CD4-positive, CD25-positive, alpha-beta regulatory T cell (primary cell): ENCODE data around the gene NDST1. TPM values are rescaled to one million over a fixed set of nuclear protein-coding genes. Genes with fewer than 3 reads are reported as not detected.

Source experiments
- ATAC-seq, 2 donors: fragments of 150-1000 bp; cut with Tn5 transposase; one replicate each; pipeline ENCODE4 v1.10.0; 2021; ENCODE audit warnings: low read depth in 2 of 2, moderate number of reproducible peaks in 2 of 2, moderate library complexity in 1 of 2
- DNase-seq, 3 donors: peaks; one replicate each; pipeline versions ENCODE4 v3.0.0 to v3.0.0-alpha.2; 2012 to 2022; ENCODE audit warnings: mixed read lengths in 1 of 3
- H3K27ac ChIP-seq: one replicate; pipeline ENCODE4 v1.7.0; 2013; ENCODE audit warnings: mild to moderate bottlenecking, low read length; ENCODE audit not compliant: insufficient read depth, poor library complexity, severe bottlenecking
- H3K27me3 ChIP-seq: one replicate; pipeline ENCODE4 v1.7.0; 2013; ENCODE audit warnings: low read length; ENCODE audit not compliant: control insufficient read depth, insufficient read depth
- H3K36me3 ChIP-seq: one replicate; pipeline ENCODE4 v1.7.0; 2013; ENCODE audit warnings: mild to moderate bottlenecking, low read length, moderate library complexity; ENCODE audit not compliant: control insufficient read depth, insufficient read depth
- H3K4me1 ChIP-seq: 2 replicates; pipeline ENCODE4 v1.7.0; 2013; ENCODE audit warnings: mild to moderate bottlenecking, low read length; ENCODE audit not compliant: insufficient read depth, control insufficient read depth, poor library complexity, severe bottlenecking
- H3K4me3 ChIP-seq: one replicate; pipeline ENCODE4 v1.7.0; 2013; ENCODE audit warnings: low read depth, mild to moderate bottlenecking, low read length, moderate library complexity
- H3K9me3 ChIP-seq, 2 experiments: 1 replicate in 1 of 2; 2 replicates in 1 of 2; pipeline ENCODE4 v1.7.0; 2013; ENCODE audit warnings: low read length in 2 of 2, mild to moderate bottlenecking in 1 of 2, moderate library complexity in 1 of 2; ENCODE audit not compliant: control insufficient read depth in 2 of 2
- H3K27ac Mint-ChIP-seq, 3 donors: one replicate each; pipeline ENCODE4 v1.8.0; 2020 to 2022; ENCODE audit warnings: mild to moderate bottlenecking in 3 of 3, mixed read lengths in 3 of 3, moderate library complexity in 2 of 3
- H3K27me3 Mint-ChIP-seq: one replicate; pipeline ENCODE4 v1.8.0; 2022; ENCODE audit warnings: mild to moderate bottlenecking, mixed read lengths
- H3K36me3 Mint-ChIP-seq: one replicate; pipeline ENCODE4 v1.8.0; 2020; ENCODE audit warnings: mixed read lengths
- H3K4me1 Mint-ChIP-seq, 4 donors: one replicate each; pipeline ENCODE4 v1.8.0; 2020 to 2022; ENCODE audit warnings: mixed read lengths in 4 of 4, mild to moderate bottlenecking in 1 of 4
- H3K4me3 Mint-ChIP-seq, 4 donors: one replicate each; pipeline ENCODE4 v1.8.0; 2020 to 2022; ENCODE audit warnings: mild to moderate bottlenecking in 4 of 4, mixed read lengths in 4 of 4, moderate library complexity in 3 of 4
- H3K9me3 Mint-ChIP-seq, 7 donors: one replicate each; pipeline ENCODE4 v1.8.0; 2020 to 2022; ENCODE audit warnings: mixed read lengths in 7 of 7, mild to moderate bottlenecking in 3 of 7, moderate library complexity in 2 of 7
- polyA plus RNA-seq, 4 donors: library from polyadenylated mRNA; unstranded; fragments of 300-500 nt; fragmentation: Illumina TruSeq; gene quantifications; one replicate each; pipeline ENCODE4 v1.2.3, GENCODE V29; 2021
- total RNA-seq: library from RNA; stranded (reverse); gene quantifications from one replicate; pipeline ENCODE4 v1.2.3, GENCODE V29; 2022

NDST1 gene
- total and polyA plus RNA-seq, 5 donors from 2014 or later, result 2.4 TPM; not detected in 4

DNA sequence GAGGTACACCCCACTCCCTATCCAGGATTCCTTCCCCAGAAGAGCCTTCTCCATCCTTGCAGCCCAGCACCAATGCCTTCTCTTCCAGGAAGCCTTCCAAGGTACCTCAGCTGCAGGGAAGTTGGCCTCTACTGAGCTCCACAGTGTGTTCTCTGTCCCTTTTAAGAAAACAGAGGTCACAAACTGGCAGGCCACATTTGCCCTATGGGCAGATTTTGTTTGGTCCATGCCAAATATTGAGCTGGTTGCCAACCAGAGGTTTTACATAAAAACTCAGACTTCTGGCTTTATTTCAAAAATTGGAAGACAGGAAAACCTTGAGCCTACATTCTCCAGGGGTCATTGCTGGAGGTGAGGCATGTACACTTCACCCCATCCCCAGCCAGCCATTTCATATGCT, 9.0 kb upstream of the NDST1 start:
- H3K4me1 Mint-ChIP-seq, result no peaks in the 10 kb centered on the region
- peak overlapping the region in 1 of 4 donors; percentile 70 for H3K4me3 Mint-ChIP-seq
- H3K27me3 Mint-ChIP-seq, result peaks cover 4% of the 10 kb centered on the region
- peaks cover 0 to 2% (median 0%) of the 10 kb centered on the region in 7 donors for H3K9me3 Mint-ChIP-seq
- Histone ChIP-seq H3K27ac (no peak overlapping the region), H3K4me3 (no peak overlapping the region), H3K4me1 (no peaks in the 10 kb centered on the region), H3K36me3 (no peaks in the 10 kb centered on the region), H3K27me3 (no peaks in the 10 kb centered on the region), H3K9me3 (no peaks in the 10 kb centered on the region)
- DNase-seq, result no peak
- no peaks in the 10 kb centered on the region for H3K36me3 Mint-ChIP-seq
- H3K27ac Mint-ChIP-seq, result no peak overlapping the region
- ATAC-seq, result no peak

DNA sequence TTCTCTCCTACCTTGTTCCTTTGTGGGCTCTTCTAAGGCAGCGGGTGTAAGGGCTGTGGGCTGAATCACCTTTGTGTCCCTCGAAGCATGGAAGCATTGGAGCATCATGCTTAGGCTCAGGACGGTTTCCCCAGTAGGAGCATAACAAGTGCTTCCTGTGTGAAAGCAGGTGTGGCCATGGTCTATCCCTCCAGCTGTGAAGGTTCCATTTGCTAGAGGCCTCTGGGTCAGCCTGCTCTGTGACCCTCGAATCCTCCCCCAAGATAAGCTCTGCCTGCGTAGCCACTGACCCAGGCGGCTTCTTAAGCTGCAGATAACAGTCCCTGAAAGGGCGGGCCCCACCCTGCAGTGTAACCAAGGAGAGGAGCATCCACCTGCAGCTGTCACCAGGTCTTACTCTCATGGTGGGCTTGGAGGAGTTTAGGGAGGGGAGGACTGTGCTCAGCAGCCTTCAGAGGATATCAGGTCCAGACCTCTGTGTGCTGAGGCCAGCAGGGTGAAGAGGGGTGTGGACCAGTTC, 8.4 kb upstream of the NDST1 start:
- Mint-ChIP-seq H3K9me3 (peaks cover 0 to 2% (median 0%) of the 10 kb centered on the region in 7 donors), H3K4me1 (no peaks in the 10 kb centered on the region), H3K27ac (no peak overlapping the region), H3K4me3 (no peak overlapping the region), H3K36me3 (no peaks in the 10 kb centered on the region), H3K27me3 (peaks cover 4% of the 10 kb centered on the region)
- Histone ChIP-seq H3K4me1 (no peaks in the 10 kb centered on the region), H3K27ac (no peak overlapping the region), H3K9me3 (no peaks in the 10 kb centered on the region), H3K27me3 (no peaks in the 10 kb centered on the region), H3K36me3 (no peaks in the 10 kb centered on the region), H3K4me3 (no peak overlapping the region)
- no peak for DNase-seq
- no peak for ATAC-seq

DNA sequence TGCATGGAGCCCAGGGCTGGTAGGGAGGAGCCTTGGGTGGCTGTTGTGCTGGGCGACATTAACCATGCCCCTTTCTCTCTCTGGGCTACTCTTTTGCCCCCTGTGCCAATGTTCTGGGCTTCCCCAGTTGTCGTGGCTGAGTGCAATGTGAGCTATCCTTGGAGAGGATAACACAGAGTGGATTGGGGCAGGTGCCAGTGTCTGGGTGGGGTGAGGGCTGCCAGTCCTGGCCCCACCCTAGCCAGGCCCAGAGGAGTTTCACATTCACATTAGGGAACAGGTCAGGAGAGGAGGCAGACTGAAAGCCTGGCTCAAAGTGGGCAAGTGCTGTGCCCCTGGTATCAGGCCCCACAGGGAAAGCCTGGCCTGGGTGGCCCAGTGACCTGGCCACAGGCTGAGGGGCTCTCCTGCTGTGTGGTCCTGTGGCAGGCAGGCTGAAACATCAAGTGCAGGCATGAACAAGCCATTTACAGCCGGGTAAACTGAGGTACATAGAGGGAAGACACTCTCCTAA, 7.5 kb upstream of the NDST1 start:
- H3K4me3 ChIP-seq, result no peak overlapping the region
- DNase-seq (no peak), ATAC-seq (no peak)
- Mint-ChIP-seq H3K36me3 (no peaks in the 10 kb centered on the region), H3K4me1 (no peaks in the 10 kb centered on the region), H3K27ac (no peak overlapping the region), H3K9me3 (peaks cover 0 to 2% (median 0%) of the 10 kb centered on the region in 7 donors), H3K27me3 (peaks cover 4% of the 10 kb centered on the region), H3K4me3 (no peak overlapping the region)
- no peaks in the 10 kb centered on the region for H3K27me3 ChIP-seq
- H3K9me3 ChIP-seq, result no peaks in the 10 kb centered on the region
- H3K4me1 ChIP-seq, result no peaks in the 10 kb centered on the region
- no peak overlapping the region for H3K27ac ChIP-seq
- no peaks in the 10 kb centered on the region for H3K36me3 ChIP-seq

DNA sequence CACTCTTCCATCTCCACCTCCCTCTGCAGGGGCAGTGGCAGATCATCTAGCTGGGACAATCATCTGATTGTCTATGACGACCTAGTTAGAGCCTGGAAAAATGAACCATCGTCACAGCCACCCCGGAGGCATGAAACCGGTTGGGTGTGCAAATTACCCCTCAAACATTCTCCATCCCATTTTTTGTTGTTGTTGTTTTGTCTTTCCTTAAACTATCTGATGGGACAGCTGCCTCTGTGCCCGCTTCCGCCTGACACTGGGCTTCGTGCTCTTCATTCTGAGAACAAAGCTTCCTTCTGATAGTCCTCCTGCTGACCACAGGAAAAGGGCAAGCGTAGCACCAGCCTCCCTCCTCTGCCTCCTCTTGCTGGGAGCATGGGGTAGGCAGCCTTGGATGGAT, 7.0 kb upstream of the NDST1 start:
- Mint-ChIP-seq H3K27me3 (peaks cover 4% of the 10 kb centered on the region), H3K4me1 (no peaks in the 10 kb centered on the region)

DNA sequence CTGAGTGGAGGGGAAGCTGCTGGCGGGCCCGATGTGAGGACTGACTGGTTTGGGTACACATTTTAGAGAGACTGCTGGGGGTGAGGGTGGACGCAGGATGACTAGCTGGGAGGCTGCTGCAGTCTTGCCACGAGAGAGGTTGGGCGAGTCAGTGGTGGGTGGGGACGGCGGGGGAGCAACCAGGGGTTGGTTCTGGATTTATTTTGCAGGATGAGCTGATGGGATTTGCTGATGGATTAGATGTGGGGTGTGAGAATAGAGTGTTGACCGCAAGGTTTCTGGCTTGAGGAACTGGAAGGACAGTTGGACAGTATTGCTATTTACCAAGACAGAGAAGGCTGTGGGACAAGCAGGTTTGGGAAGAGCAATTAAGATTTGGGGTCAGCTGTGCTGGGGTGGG, 5.8 kb upstream of the NDST1 start:
- Histone ChIP-seq H3K36me3 (no peaks in the 10 kb centered on the region), H3K27ac (no peak overlapping the region), H3K9me3 (no peaks in the 10 kb centered on the region), H3K4me1 (no peaks in the 10 kb centered on the region), H3K4me3 (no peak overlapping the region), H3K27me3 (no peaks in the 10 kb centered on the region)
- ATAC-seq (no peak), DNase-seq (no peak)
- peaks cover 4% of the 10 kb centered on the region for H3K27me3 Mint-ChIP-seq
- no peak overlapping the region for H3K4me3 Mint-ChIP-seq
- no peaks in the 10 kb centered on the region for H3K4me1 Mint-ChIP-seq
- H3K9me3 Mint-ChIP-seq, result peaks cover 0 to 2% (median 0%) of the 10 kb centered on the region in 7 donors
- no peak overlapping the region for H3K27ac Mint-ChIP-seq
- H3K36me3 Mint-ChIP-seq, result no peaks in the 10 kb centered on the region

More for the DNA sequence above, 7.0 kb upstream of the NDST1 start:
- Mint-ChIP-seq H3K9me3 (peaks cover 0 to 2% (median 0%) of the 10 kb centered on the region in 7 donors), H3K36me3 (no peaks in the 10 kb centered on the region), H3K4me3 (no peak overlapping the region), H3K27ac (no peak overlapping the region)
- H3K36me3 ChIP-seq, result no peaks in the 10 kb centered on the region
- H3K27me3 ChIP-seq, result no peaks in the 10 kb centered on the region
- no peak overlapping the region for H3K4me3 ChIP-seq
- DNase-seq (no peak), ATAC-seq (no peak)
- H3K9me3 ChIP-seq, result no peaks in the 10 kb centered on the region
- no peak overlapping the region for H3K27ac ChIP-seq
- H3K4me1 ChIP-seq, result no peaks in the 10 kb centered on the region

DNA sequence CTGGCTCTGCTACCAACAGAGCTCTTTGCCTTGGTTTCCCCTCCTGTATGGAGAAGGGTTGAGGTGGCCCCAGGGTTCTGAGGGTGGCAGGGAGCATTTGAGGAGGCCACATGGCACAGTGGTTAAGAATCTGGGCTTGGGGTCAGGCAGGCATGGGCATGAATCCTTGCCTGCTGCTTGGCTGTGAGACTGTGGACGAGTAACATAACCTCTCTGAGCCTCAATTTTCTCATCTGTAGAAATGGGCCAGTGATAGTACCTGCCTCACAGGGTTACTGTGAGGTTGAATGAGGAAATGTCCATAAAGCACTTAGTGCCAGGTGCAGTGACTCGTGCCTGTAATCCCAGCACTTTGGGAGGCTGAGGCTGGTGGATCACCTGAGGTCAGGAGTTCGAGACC, 5.1 kb upstream of the NDST1 start:
- Mint-ChIP-seq H3K27ac (no peak overlapping the region), H3K36me3 (no peaks in the 10 kb centered on the region), H3K4me3 (no peak overlapping the region), H3K9me3 (peaks cover 0 to under 1% (median 0%) of the 10 kb centered on the region in 7 donors), H3K4me1 (no peaks in the 10 kb centered on the region), H3K27me3 (peaks cover 4% of the 10 kb centered on the region)
- Histone ChIP-seq H3K27ac (no peak overlapping the region), H3K4me3 (no peak overlapping the region), H3K36me3 (no peaks in the 10 kb centered on the region), H3K27me3 (no peaks in the 10 kb centered on the region), H3K9me3 (no peaks in the 10 kb centered on the region), H3K4me1 (no peaks in the 10 kb centered on the region)
- DNase-seq (no peak), ATAC-seq (no peak)

DNA sequence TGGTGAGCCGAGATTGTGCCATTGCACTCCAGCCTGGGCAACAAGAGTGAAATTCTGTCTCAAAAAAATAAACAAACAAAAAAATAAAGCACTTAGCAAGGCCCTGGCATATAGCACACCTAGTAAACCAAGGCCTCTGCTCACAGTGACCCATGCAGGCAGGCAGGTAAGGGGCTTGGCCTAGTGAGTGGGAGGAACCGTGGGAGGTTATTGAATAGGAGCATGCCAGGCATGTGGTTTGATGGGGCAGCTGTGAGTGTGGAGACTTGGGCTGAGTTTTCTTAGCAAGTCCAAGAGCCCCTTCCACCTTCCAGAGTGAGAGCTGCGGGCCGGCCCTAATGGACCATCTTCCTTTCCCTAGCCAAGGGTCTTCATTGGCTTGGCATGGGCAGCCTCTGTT, 4.5 kb upstream of the NDST1 start:
- Mint-ChIP-seq H3K27ac (no peak overlapping the region), H3K9me3 (no peaks in the 10 kb centered on the region), H3K4me1 (no peaks in the 10 kb centered on the region), H3K27me3 (peaks cover 4% of the 10 kb centered on the region), H3K36me3 (no peaks in the 10 kb centered on the region), H3K4me3 (no peak overlapping the region)
- Histone ChIP-seq H3K4me1 (no peaks in the 10 kb centered on the region), H3K27me3 (no peaks in the 10 kb centered on the region), H3K9me3 (no peaks in the 10 kb centered on the region), H3K4me3 (no peak overlapping the region), H3K27ac (no peak overlapping the region), H3K36me3 (no peaks in the 10 kb centered on the region)
- ATAC-seq (no peak), DNase-seq (no peak)

DNA sequence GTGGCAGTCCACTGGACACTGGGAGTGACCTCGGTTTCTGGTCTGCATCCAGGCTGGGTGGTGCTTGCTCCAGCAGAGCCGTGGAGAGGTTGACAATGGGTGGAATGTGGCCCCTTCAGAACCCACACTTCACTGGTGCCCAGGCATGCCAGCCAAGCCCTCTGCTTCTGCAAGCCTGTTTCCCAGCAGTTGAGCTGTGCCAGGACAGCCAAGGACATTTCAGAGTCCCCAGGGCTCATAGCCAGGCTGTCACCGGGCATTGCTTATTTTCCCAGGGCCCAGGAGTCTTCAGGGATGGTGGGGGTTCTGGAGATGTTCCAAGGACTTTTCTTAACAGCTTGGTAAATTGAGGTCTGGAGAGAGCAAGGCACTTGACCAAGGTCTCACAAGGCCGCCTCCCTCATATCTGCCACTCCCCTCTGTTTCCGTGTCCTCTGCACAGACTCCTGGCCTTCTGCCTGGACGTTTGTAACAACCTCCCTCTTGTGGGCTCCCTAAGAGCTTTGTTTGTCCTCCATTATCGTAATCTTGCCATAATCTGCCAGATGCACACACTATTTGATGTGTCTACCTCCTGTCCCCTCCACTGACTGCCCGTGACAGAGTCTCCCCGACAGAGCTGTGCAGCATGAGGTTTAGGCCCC, 3.8 kb upstream of the NDST1 start:
- DNase-seq (no peak), ATAC-seq (no peak)
- no peak overlapping the region for H3K4me3 ChIP-seq
- H3K36me3 ChIP-seq, result no peaks in the 10 kb centered on the region
- H3K27ac ChIP-seq, result no peak overlapping the region
- no peaks in the 10 kb centered on the region for H3K27me3 ChIP-seq
- Mint-ChIP-seq H3K27ac (peak overlapping the region in 1 of 3 donors; percentile 33), H3K4me3 (no peak overlapping the region), H3K36me3 (no peaks in the 10 kb centered on the region), H3K9me3 (no peaks in the 10 kb centered on the region), H3K4me1 (no peaks in the 10 kb centered on the region), H3K27me3 (peaks cover 1% of the 10 kb centered on the region)
- H3K4me1 ChIP-seq, result no peaks in the 10 kb centered on the region
- no peaks in the 10 kb centered on the region for H3K9me3 ChIP-seq
